Measurements from ENCODE around the gene SPATA13.

Gene SPATA13

DNA sequence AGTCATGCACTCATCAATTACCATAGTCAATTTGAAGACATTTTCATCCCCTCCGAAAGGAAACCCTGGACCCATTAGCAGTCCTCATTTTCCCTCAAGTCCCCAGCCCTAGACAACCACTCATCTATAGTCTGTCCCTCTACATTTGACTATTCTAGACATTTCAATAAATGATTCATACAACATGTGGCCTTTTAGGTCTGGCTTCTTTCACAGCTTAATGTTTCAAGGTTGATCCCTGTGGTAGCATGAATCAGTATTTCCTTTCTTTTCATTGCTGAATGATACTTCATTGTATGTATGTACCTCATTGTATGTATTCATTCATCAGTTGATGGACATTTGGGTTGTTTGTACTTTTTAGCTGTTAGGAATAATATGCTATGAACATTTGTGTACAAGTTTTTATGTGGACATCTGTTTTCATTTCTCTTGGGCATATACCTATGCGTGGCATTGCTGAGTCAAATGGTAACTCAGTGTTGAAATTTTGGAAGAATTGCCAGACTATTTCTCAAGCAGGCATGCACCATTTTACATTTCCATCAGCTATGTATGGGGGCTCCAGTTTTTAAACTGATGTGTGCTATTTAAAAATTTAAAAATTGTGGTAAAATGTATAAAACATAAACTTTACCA, 18.4 kb downstream of the SPATA13 start:
- H3K27ac ChIP-seq (ENCODE audit: insufficient read depth, low read length, poor library complexity, severe bottlenecking): no peak overlapping the region
- H3K4me1 ChIP-seq (ENCODE audit: control insufficient read depth, insufficient read depth, low read length, poor library complexity, severe bottlenecking): peaks cover 3% of the 10 kb centered on the region
- DNase-seq: no peak
- no peaks in the 10 kb centered on the region for H3K9me3 ChIP-seq (ENCODE audit: control insufficient read depth, low read length)
- no peaks in the 10 kb centered on the region for H3K27me3 ChIP-seq (replicated peaks; ENCODE audit: control insufficient read depth, insufficient read depth, low read length, poor library complexity, severe bottlenecking)
- H3K4me3 ChIP-seq (ENCODE audit: insufficient read depth, low read depth, low read length, poor library complexity, severe bottlenecking): no peak overlapping the region
- H3K36me3 ChIP-seq (ENCODE audit: control insufficient read depth, insufficient read depth, low read length): no peaks in the 10 kb centered on the region

DNA sequence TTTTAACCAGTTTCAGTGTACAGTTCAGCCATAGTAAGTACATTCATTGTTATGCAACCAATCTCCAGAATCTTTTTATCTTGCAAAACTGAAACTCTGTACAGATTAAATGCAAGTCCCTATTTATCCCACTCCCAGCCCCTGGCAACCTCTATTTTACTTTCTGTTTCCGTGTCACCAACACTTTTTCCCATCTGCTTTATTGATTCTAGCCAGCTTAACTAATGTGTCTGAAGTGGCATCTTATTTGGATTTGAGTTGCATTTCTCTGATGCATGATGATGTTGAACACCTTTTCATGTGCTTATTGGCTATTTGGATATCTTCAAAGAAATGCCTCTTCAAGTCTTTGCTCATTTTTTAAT, 18.9 kb downstream of the SPATA13 start:
- Histone ChIP-seq H3K4me3 (ENCODE audit: insufficient read depth, low read depth, low read length, poor library complexity, severe bottlenecking) (no peak overlapping the region), H3K27me3 (replicated peaks; ENCODE audit: control insufficient read depth, insufficient read depth, low read length, poor library complexity, severe bottlenecking) (no peaks in the 10 kb centered on the region), H3K4me1 (ENCODE audit: control insufficient read depth, insufficient read depth, low read length, poor library complexity, severe bottlenecking) (peaks cover 3% of the 10 kb centered on the region), H3K36me3 (ENCODE audit: control insufficient read depth, insufficient read depth, low read length) (no peaks in the 10 kb centered on the region), H3K27ac (ENCODE audit: insufficient read depth, low read length, poor library complexity, severe bottlenecking) (no peak overlapping the region), H3K9me3 (ENCODE audit: control insufficient read depth, low read length) (no peaks in the 10 kb centered on the region)
- DNase-seq: no peak

DNA sequence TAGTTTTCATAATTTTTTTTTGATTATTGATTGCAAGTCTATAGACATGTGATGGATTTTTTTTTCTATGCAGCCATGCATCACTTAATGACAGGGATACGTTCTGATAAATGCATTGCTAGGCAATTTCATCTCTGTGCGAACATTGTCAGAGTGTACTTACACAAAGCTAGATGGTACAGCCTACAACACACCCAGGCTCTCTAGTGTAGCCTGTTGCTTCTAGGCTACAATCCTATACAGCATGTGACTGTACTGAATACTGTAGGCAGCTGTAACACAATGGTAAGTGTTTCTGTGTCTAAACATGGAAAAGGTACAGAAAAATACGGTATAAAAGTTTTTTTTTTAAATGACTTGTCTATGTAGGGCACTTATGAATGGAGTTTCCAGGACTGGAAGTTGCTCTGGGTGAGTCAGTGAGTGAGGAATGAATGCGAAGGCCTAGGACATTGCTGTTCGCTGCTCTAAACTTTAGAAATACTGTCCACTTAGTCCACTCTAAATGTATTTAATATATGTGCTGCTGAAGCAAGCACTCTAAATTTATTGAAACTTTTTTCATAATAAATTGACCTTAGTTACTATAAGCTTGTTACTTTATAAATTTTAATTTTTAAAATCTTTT, 20.3 kb downstream of the SPATA13 start:
- H3K4me3 ChIP-seq (ENCODE audit: insufficient read depth, low read depth, low read length, poor library complexity, severe bottlenecking): no peak overlapping the region
- no peaks in the 10 kb centered on the region for H3K36me3 ChIP-seq (ENCODE audit: control insufficient read depth, insufficient read depth, low read length)
- no peaks in the 10 kb centered on the region for H3K27me3 ChIP-seq (replicated peaks; ENCODE audit: control insufficient read depth, insufficient read depth, low read length, poor library complexity, severe bottlenecking)
- H3K27ac ChIP-seq (ENCODE audit: insufficient read depth, low read length, poor library complexity, severe bottlenecking): no peak overlapping the region
- DNase-seq: no peak
- H3K9me3 ChIP-seq (ENCODE audit: control insufficient read depth, low read length): no peaks in the 10 kb centered on the region
- peaks cover 3% of the 10 kb centered on the region for H3K4me1 ChIP-seq (ENCODE audit: control insufficient read depth, insufficient read depth, low read length, poor library complexity, severe bottlenecking)

DNA sequence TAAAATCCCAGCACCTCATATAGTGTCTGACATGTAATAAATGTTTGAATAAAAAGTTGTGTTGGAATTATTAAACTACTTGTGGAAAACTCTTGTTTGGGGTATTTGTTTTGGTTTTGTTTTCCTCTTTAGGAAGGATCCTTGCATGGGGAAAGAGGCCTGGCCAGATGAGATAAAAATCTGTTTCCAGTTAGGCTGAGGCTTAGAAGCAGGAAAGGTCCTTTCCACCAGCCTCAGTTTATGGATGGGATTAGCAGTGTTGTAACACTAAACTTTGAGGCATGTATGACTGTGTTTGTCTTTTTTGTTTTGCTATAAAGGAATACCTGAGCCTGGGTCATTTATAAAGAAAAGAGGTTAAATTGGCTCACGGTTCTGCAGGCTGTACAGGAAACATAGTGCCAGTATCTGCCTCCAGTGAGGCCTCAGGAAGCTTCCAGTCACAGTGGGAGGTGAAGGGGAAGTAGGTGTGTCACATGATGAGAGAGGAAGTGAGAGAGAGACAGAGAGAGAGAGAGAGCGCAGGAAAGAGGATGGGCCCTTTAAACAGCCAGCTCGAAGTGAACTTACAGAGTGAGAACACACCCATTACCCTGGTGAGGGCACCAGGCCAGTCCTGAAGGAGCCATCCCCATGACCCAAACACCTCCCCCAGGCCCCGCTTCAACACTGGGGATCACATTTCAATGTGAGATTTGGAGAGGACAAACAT, 21.6 kb downstream of the SPATA13 start:
- no peak overlapping the region for H3K27ac ChIP-seq (ENCODE audit: insufficient read depth, low read length, poor library complexity, severe bottlenecking)
- no peaks in the 10 kb centered on the region for H3K36me3 ChIP-seq (ENCODE audit: control insufficient read depth, insufficient read depth, low read length)
- H3K27me3 ChIP-seq (replicated peaks; ENCODE audit: control insufficient read depth, insufficient read depth, low read length, poor library complexity, severe bottlenecking): no peaks in the 10 kb centered on the region
- no peak overlapping the region for H3K4me3 ChIP-seq (ENCODE audit: insufficient read depth, low read depth, low read length, poor library complexity, severe bottlenecking)
- DNase-seq: no peak
- no peaks in the 10 kb centered on the region for H3K9me3 ChIP-seq (ENCODE audit: control insufficient read depth, low read length)
- peaks cover 3% of the 10 kb centered on the region for H3K4me1 ChIP-seq (ENCODE audit: control insufficient read depth, insufficient read depth, low read length, poor library complexity, severe bottlenecking)

DNA sequence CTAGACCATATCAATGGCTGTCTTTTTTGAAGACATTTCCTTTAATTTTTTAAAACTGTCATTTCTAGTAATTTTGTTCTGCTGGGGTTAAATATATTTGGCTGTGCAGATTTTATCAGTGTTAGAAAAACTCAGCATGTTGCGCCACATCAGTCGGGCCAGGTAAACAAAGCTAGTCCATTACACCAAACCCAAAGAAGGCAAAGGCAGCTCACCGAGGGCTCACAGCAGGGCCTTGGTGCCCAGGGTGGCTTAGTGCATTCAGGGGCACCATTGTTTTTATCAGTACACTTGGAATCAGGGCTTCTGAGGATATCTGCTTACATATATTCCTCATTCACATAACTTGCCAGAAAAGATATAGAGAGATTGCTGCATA, 22.2 kb downstream of the SPATA13 start:
- Histone ChIP-seq H3K27ac (ENCODE audit: insufficient read depth, low read length, poor library complexity, severe bottlenecking) (no peak overlapping the region), H3K4me3 (ENCODE audit: insufficient read depth, low read depth, low read length, poor library complexity, severe bottlenecking) (no peak overlapping the region), H3K36me3 (ENCODE audit: control insufficient read depth, insufficient read depth, low read length) (no peaks in the 10 kb centered on the region), H3K4me1 (ENCODE audit: control insufficient read depth, insufficient read depth, low read length, poor library complexity, severe bottlenecking) (peaks cover 3% of the 10 kb centered on the region), H3K27me3 (replicated peaks; ENCODE audit: control insufficient read depth, insufficient read depth, low read length, poor library complexity, severe bottlenecking) (no peaks in the 10 kb centered on the region), H3K9me3 (ENCODE audit: control insufficient read depth, low read length) (no peaks in the 10 kb centered on the region)
- DNase-seq: no peak

DNA sequence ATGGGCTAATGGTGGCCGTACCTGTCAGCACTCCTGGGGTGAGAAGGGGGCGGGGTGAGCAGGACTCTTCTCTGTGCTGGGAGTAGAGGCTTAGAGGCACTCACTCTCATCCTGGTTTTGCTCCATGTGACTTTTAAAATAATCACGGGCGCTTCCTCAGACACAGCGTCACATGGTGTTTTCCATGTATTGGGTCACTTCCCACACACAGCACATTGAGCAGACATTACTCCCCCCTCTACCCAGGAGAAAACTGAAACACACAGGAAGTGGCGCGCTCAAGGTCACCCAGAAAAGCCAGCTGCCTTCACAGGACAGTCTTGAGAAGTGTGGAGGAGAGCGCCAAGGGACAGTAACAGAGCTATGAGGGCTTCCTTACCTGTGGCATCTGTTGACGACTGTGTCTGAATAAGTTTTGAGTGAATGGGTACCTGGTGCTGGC, 23.2 kb downstream of the SPATA13 start:
- no peaks in the 10 kb centered on the region for H3K27me3 ChIP-seq (replicated peaks; ENCODE audit: control insufficient read depth, insufficient read depth, low read length, poor library complexity, severe bottlenecking)
- DNase-seq: no peak
- no peak overlapping the region for H3K4me3 ChIP-seq (ENCODE audit: insufficient read depth, low read depth, low read length, poor library complexity, severe bottlenecking)
- H3K4me1 ChIP-seq (ENCODE audit: control insufficient read depth, insufficient read depth, low read length, poor library complexity, severe bottlenecking): peaks cover 3% of the 10 kb centered on the region
- H3K27ac ChIP-seq (ENCODE audit: insufficient read depth, low read length, poor library complexity, severe bottlenecking): no peak overlapping the region
- H3K9me3 ChIP-seq (ENCODE audit: control insufficient read depth, low read length): no peaks in the 10 kb centered on the region
- H3K36me3 ChIP-seq (ENCODE audit: control insufficient read depth, insufficient read depth, low read length): no peaks in the 10 kb centered on the region

DNA sequence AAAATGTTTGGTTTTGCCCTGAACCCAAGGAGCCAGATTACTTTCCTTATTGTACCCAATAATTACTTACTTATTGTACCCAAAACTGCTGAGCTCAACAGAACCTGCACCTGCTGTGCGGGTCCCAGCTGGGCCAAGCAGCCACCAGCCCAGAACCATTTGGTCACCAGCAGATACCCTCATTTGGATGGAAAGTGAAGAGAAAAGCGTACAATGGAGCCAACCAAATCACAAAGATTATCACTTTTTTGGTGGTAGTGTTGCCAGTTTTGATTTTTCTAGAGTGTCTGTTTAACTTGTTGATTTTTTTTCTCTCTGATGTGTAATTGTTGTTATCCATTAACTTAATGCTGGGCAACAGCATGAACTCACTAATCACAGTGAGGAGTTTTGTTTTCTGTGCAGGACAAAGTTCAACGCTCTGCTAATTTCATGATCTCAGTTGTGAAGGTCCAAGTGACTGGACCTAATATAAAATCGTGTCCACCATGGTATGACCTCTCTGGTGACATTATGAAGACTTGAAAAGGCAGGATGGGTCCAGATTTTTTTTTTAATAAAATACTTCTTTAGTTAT, 23.8 kb downstream of the SPATA13 start:
- Histone ChIP-seq H3K36me3 (ENCODE audit: control insufficient read depth, insufficient read depth, low read length) (no peaks in the 10 kb centered on the region), H3K9me3 (ENCODE audit: control insufficient read depth, low read length) (no peaks in the 10 kb centered on the region), H3K4me3 (ENCODE audit: insufficient read depth, low read depth, low read length, poor library complexity, severe bottlenecking) (no peak overlapping the region), H3K4me1 (ENCODE audit: control insufficient read depth, insufficient read depth, low read length, poor library complexity, severe bottlenecking) (peaks cover 3% of the 10 kb centered on the region), H3K27ac (ENCODE audit: insufficient read depth, low read length, poor library complexity, severe bottlenecking) (no peak overlapping the region), H3K27me3 (replicated peaks; ENCODE audit: control insufficient read depth, insufficient read depth, low read length, poor library complexity, severe bottlenecking) (no peaks in the 10 kb centered on the region)
- DNase-seq: no peak

DNA sequence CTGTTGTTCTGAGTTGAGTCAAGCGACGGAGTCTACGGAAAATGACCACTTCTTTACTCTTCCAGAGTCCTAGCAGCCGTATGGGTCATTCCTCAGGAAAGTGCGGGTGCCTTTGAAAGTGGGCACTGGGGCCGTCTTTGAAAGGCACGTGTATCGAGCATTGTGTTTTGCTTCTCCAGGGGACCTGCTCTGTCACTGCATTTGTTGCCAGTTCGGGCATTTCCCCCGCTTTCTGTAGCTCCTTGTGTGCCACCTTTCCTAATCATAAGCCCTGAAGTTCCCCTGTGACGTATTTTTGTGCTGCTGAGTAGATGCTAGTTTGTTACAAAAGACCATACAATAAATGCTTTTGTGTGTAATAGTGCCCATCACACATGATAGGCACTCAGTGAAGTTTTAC, 24.4 kb downstream of the SPATA13 start:
- Histone ChIP-seq H3K9me3 (ENCODE audit: control insufficient read depth, low read length) (no peaks in the 10 kb centered on the region), H3K36me3 (ENCODE audit: control insufficient read depth, insufficient read depth, low read length) (no peaks in the 10 kb centered on the region), H3K4me1 (ENCODE audit: control insufficient read depth, insufficient read depth, low read length, poor library complexity, severe bottlenecking) (peaks cover 3% of the 10 kb centered on the region), H3K4me3 (ENCODE audit: insufficient read depth, low read depth, low read length, poor library complexity, severe bottlenecking) (no peak overlapping the region), H3K27me3 (replicated peaks; ENCODE audit: control insufficient read depth, insufficient read depth, low read length, poor library complexity, severe bottlenecking) (no peaks in the 10 kb centered on the region), H3K27ac (ENCODE audit: insufficient read depth, low read length, poor library complexity, severe bottlenecking) (no peak overlapping the region)
- no peak for DNase-seq

DNA sequence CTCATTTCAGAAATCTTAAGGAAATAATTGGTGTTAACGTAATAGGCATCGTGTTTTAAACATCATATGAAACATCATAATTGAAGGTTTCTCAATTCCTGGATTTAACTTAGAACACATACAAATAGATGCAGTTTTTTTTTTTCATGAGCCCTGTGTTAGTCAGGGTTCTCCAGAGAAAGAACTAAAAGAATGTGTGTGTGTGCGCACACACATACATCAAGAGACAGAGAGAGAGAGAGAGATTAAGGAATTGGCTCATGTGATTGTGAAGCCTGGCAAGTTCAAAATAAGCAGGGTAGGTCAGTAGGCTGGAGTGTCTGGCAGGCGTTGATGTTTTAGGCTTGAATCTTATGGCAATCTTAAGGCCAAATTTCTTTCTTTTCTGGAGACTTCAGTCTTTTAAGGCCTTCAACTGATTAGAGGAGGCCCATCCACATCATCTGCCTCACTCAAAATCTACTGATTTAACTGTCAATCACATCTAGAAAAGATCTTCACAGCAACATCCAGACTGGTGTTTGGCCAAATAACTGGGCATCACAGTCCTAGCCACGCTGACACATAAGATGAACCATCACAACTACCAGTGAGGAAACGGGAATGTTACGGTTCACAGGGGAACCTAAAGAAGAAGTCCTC, 25.2 kb downstream of the SPATA13 start:
- Histone ChIP-seq H3K4me3 (ENCODE audit: insufficient read depth, low read depth, low read length, poor library complexity, severe bottlenecking) (no peak overlapping the region), H3K36me3 (ENCODE audit: control insufficient read depth, insufficient read depth, low read length) (no peaks in the 10 kb centered on the region), H3K9me3 (ENCODE audit: control insufficient read depth, low read length) (no peaks in the 10 kb centered on the region), H3K4me1 (ENCODE audit: control insufficient read depth, insufficient read depth, low read length, poor library complexity, severe bottlenecking) (peaks cover 3% of the 10 kb centered on the region), H3K27me3 (replicated peaks; ENCODE audit: control insufficient read depth, insufficient read depth, low read length, poor library complexity, severe bottlenecking) (no peaks in the 10 kb centered on the region), H3K27ac (ENCODE audit: insufficient read depth, low read length, poor library complexity, severe bottlenecking) (no peak overlapping the region)
- no peak for DNase-seq

DNA sequence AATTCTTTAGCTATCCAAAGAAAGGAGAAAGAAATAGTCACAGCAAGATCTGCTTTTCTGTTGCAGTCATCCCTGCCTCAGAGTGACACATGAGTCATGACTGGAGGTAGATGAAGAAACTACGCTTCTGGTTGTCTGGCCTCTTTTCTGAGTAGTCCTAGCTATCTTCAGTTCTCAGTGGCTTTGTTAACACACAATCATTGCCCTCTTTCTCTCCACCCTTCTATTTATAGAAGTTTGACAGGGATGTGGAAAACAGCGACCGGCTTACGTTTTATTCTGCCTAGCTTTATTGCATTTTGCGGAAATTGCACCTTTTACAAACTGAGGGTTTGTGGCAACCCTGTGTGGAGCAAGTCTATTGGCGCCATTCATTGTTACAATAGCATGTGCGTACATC, 26.7 kb downstream of the SPATA13 start:
- no peaks in the 10 kb centered on the region for H3K36me3 ChIP-seq (ENCODE audit: control insufficient read depth, insufficient read depth, low read length)
- H3K27ac ChIP-seq (ENCODE audit: insufficient read depth, low read length, poor library complexity, severe bottlenecking): no peak overlapping the region
- H3K9me3 ChIP-seq (ENCODE audit: control insufficient read depth, low read length): no peaks in the 10 kb centered on the region
- no peak overlapping the region for H3K4me3 ChIP-seq (ENCODE audit: insufficient read depth, low read depth, low read length, poor library complexity, severe bottlenecking)
- no peaks in the 10 kb centered on the region for H3K27me3 ChIP-seq (replicated peaks; ENCODE audit: control insufficient read depth, insufficient read depth, low read length, poor library complexity, severe bottlenecking)
- peaks cover 1% of the 10 kb centered on the region for H3K4me1 ChIP-seq (ENCODE audit: control insufficient read depth, insufficient read depth, low read length, poor library complexity, severe bottlenecking)
- no peak for DNase-seq
